Esophagus muscularis mucosa (tissue), 4 donors: ENCODE measurements around the gene BCAS2. TPM values are rescaled to one million over a fixed set of nuclear protein-coding genes. Genes with fewer than 3 reads are reported as not detected.

Experiments
- DNase-seq: peaks from one replicate; pipeline ENCODE4 v3.0.0-alpha.2; 2017; ENCODE audit errors: extremely low spot score
- H3K27ac ChIP-seq, 4 donors: fragments of 200-600 bp; sonication (generic); replicated peaks in 1 of 4; 1 replicate in 3 of 4; 2 replicates in 1 of 4; pipeline ENCODE4 v1.5.1; 2016 to 2019; ENCODE audit warnings: mild to moderate bottlenecking in 1 of 4
- H3K27me3 ChIP-seq, 4 donors: fragments of 200-600 bp; sonication (generic); one replicate each; pipeline versions ENCODE4 v1.5.1 to v1.6.0; 2016 to 2019
- H3K36me3 ChIP-seq, 4 donors: fragments of 200-600 bp; sonication (generic); one replicate each; pipeline ENCODE4 v1.5.1; 2016 to 2019
- H3K4me1 ChIP-seq, 4 donors: fragments of 200-600 bp; sonication (generic); one replicate each; pipeline ENCODE4 v1.5.1; 2016 to 2019
- H3K4me3 ChIP-seq, 4 donors: fragments of 200-600 bp; sonication (generic); 1 replicate in 2 of 4; 2 replicates in 2 of 4; pipeline ENCODE4 v1.5.1; 2016 to 2019; ENCODE audit warnings: mild to moderate bottlenecking in 4 of 4, moderate library complexity in 1 of 4
- H3K9me3 ChIP-seq, 4 donors: fragments of 200-600 bp; sonication (generic); 1 replicate in 3 of 4; 2 replicates in 1 of 4; pipeline ENCODE4 v1.5.1; 2016 to 2019
- CTCF ChIP-seq, 3 experiments: fragments of 200-600 bp in 2 of 3; fragments of 450-650 bp in 1 of 3; sonication (generic) in 2 of 3; IDR thresholded peaks; one replicate each; pipeline ENCODE4 v1.5.1; 2017 to 2019; ENCODE audit warnings: antibody characterized with exemption in 3 of 3, mild to moderate bottlenecking in 2 of 3, moderate library complexity in 1 of 3
- EP300 ChIP-seq: sonication (generic); formaldehyde crosslinking; IDR thresholded peaks from one replicate; pipeline ENCODE4 v1.6.1; 2017; ENCODE audit warnings: antibody characterized with exemption
- POLR2A ChIP-seq: fragments of 450-650 bp; IDR thresholded peaks from one replicate; pipeline ENCODE4 v1.6.1; 2017; ENCODE audit warnings: antibody characterized with exemption, moderate library complexity, mild to moderate bottlenecking, low read depth
- POLR2AphosphoS5 ChIP-seq, 2 donors: sonication (generic); formaldehyde crosslinking; IDR thresholded peaks; one replicate each; pipeline ENCODE4 v1.6.1; 2017; ENCODE audit warnings: antibody characterized with exemption in 2 of 2
- WGBS: methylation state at CpG from one replicate; pipeline ENCODE4 v1.1.5; 2018; 5-methylcytosine and 5-hydroxymethylcytosine counted together
- intact Hi-C: fragments of 100-400 bp; cut with DNase I; formaldehyde crosslinking; loops from one replicate; pipeline ENCODE4 v1.15.1; 2023
- total RNA-seq, 4 donors: library from RNA; depleted of rRNA; stranded (reverse); fragments of >200 nt; gene quantifications; one replicate each; pipeline versions ENCODE4 v1.1.0 to v1.2.1, GENCODE V29; 2016

The BCAS2 gene
- total RNA-seq, 4 donors from 2014 or later: 25.9 to 44.0 (median 34.1) TPM

GRCh38 chr1:114597949-114598348 lies 16.5 kb upstream of the BCAS2 start:
- Histone ChIP-seq H3K36me3 (peaks cover 7 to 77% (median 45%) of the 10 kb centered on the region in 4 donors), H3K27ac (no peak overlapping the region), H3K4me3 (no peak overlapping the region), H3K4me1 (no peaks in the 10 kb centered on the region), H3K27me3 (no peaks in the 10 kb centered on the region), H3K9me3 (no peaks in the 10 kb centered on the region)
- intact Hi-C loops: no loop called here
- WGBS: 81% methylated on average over 1 of the region's 1 CpG
- no peak for DNase-seq
- no peak for TF ChIP-seq POLR2A
- no peak for TF ChIP-seq CTCF (IDR thresholded peaks at IDR 0.05)
- TF ChIP-seq POLR2AphosphoS5 (IDR thresholded peaks at IDR 0.05): no peak
- TF ChIP-seq EP300: no peak

DNA sequence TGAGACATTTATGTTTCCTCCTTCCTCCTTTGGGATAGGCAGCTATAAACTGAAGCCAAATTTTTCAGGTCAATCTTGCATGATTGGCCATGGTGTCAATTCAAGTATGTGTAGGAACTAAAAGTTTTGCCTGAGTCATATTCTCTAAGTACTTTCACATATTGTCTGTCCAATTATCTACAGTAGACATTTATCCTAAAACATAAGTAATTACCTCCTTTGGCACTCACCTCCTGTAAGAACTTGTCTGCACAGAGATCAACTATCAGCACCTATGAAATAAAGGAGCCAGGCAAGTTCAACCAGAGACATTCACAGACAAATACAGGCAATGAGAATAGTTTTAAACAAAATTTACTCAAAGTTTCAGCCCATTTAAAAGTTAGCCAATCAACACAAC lies 14.2 kb upstream of the BCAS2 start:
- Histone ChIP-seq H3K27me3 (no peaks in the 10 kb centered on the region), H3K4me3 (no peak overlapping the region), H3K27ac (no peak overlapping the region), H3K36me3 (peaks cover 4 to 78% (median 34%) of the 10 kb centered on the region in 4 donors), H3K4me1 (no peaks in the 10 kb centered on the region), H3K9me3 (no peaks in the 10 kb centered on the region)
- intact Hi-C loops: no loop called here
- DNase-seq: no peak
- TF ChIP-seq CTCF (IDR thresholded peaks at IDR 0.05) (no peak), EP300 (no peak), POLR2A (no peak), POLR2AphosphoS5 (IDR thresholded peaks at IDR 0.05) (no peak)

DNA sequence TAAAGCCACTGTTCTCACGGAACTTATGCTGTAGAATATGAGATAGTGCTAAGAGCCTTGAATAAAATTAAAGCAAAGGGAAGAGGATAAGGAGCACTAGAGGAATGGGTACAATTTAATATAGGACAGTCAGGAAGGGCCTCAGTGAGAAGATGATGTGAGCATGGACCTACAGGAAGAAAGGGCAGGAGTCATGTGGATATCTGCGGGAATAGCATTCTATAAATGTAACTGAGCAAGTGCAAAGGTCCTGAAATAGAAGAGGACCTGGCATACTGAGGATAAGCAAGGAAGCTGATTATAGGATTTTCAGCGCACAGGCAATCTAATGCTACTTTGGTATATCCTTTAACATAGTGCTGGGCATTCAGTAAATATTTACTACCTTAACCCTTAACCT lies 12.6 kb upstream of the BCAS2 start:
- WGBS: 86% methylated on average over 3 of the region's 3 CpGs
- H3K36me3 ChIP-seq: peaks cover 4 to 64% (median 27%) of the 10 kb centered on the region in 4 donors
- H3K27ac ChIP-seq: no peak overlapping the region
- intact Hi-C loops: no loop called here
- H3K4me3 ChIP-seq: no peak overlapping the region
- DNase-seq: no peak
- no peaks in the 10 kb centered on the region for H3K9me3 ChIP-seq
- H3K27me3 ChIP-seq: no peaks in the 10 kb centered on the region
- TF ChIP-seq CTCF (IDR thresholded peaks at IDR 0.05) (no peak), POLR2AphosphoS5 (IDR thresholded peaks at IDR 0.05) (no peak), POLR2A (no peak), EP300 (no peak)
- no peaks in the 10 kb centered on the region for H3K4me1 ChIP-seq

GRCh38 chr1:114589122-114589521 lies 7.7 kb upstream of the BCAS2 start:
- no peak overlapping the region for H3K4me3 ChIP-seq
- no peak for TF ChIP-seq POLR2AphosphoS5 (IDR thresholded peaks at IDR 0.05)
- no peak for TF ChIP-seq POLR2A
- no peak for TF ChIP-seq EP300
- TF ChIP-seq CTCF (IDR thresholded peaks at IDR 0.05): no peak
- H3K27ac ChIP-seq: no peak overlapping the region
- no peaks in the 10 kb centered on the region for H3K4me1 ChIP-seq
- H3K36me3 ChIP-seq: peaks cover 0 to 33% (median 23%) of the 10 kb centered on the region in 4 donors
- 90% methylated on average over 3 of the region's 3 CpGs for WGBS
- intact Hi-C loops: loop anchor here (10.0 kb wide), 1 partner anchor 244 kb away; no protein-coding TSS in a partner anchor
- H3K27me3 ChIP-seq: no peaks in the 10 kb centered on the region
- no peak for DNase-seq
- no peaks in the 10 kb centered on the region for H3K9me3 ChIP-seq

- 87% methylated on average over 2 of the region's 2 CpGs for WGBS
- TF ChIP-seq POLR2A (no peak), POLR2AphosphoS5 (IDR thresholded peaks at IDR 0.05) (no peak), EP300 (no peak), CTCF (IDR thresholded peaks at IDR 0.05) (no peak)
- Histone ChIP-seq H3K27ac (no peak overlapping the region), H3K9me3 (no peaks in the 10 kb centered on the region), H3K27me3 (no peaks in the 10 kb centered on the region), H3K36me3 (peaks cover 0 to 24% (median 15%) of the 10 kb centered on the region in 4 donors), H3K4me1 (no peaks in the 10 kb centered on the region), H3K4me3 (no peak overlapping the region)
- DNase-seq: no peak
- intact Hi-C loops: loop anchor here (10.0 kb wide), 1 partner anchor 243 kb away; no protein-coding TSS in a partner anchor
Observed at GRCh38 chr1:114588196-114588689, 6.8 kb upstream of the BCAS2 start.
